Cardiac septum (tissue), 1 donor: ENCODE data around the gene PARVA. TPM values are rescaled to one million over a fixed set of nuclear protein-coding genes. Genes with fewer than 3 reads are reported as not detected.

Source experiments
- DNase-seq: peaks from one replicate; pipeline ENCODE4 v3.0.0-alpha.2; 2020; ENCODE audit warnings: low spot score
- intact Hi-C: fragments of 100-400 bp; cut with DNase I; formaldehyde crosslinking; loops from one replicate; pipeline ENCODE4 v1.14.0; 2022
- total RNA-seq: library from RNA; stranded (reverse); fragmentation: NEBNext Ultra II Directional; extraction: Animal tissue kit (Norgen Biotek cat#: 25700); gene quantifications from one replicate; pipeline ENCODE4 v1.2.1, GENCODE V29; 2021
- donor health status: DM: no; HTN: no; CAD: no.

The PARVA gene
- total RNA-seq, 1 donor from 2014 or later = 70.5 TPM

DNA sequence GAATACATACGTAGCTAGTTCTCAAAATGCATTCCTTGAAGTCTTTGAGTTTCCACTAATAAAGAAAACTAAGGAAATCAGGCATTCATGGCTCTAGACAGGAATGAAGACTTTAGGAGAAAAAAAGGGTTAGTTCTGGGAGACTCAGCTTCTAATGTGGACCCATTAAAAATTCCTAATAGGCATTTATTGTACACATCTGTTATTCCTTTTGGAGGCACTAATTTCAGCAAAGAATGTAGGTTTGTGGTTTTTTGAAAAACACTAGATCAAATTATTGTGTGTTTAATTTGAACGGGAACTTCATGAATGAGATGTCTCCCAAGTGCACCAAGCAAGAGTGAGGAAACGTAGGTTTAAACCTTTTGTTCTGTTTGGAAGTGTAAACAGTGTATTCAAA lies 42.7 kb downstream of the PARVA start:
- DNase-seq = no peak
- intact Hi-C loops = no loop called here

DNA sequence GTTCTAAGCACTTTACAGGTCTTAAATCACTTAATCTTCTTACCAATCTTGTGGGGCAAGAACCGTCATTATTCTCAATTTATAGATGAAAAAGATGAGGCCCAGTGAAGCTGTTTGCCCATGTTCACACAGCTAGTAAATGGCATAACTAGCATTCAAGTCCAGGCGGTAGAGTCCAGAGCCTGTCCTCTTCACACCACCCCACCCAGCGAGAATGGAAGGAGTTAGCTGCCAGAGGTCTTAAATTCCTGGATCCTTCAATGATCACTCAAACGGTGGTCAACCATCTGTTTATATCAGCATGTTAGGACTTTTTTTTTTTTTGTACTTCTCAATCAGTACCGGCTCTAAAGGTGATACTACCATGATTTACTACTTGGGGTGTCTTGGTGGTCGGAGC lies 43.3 kb downstream of the PARVA start:
- intact Hi-C loops = no loop called here
- DNase-seq = no peak

DNA sequence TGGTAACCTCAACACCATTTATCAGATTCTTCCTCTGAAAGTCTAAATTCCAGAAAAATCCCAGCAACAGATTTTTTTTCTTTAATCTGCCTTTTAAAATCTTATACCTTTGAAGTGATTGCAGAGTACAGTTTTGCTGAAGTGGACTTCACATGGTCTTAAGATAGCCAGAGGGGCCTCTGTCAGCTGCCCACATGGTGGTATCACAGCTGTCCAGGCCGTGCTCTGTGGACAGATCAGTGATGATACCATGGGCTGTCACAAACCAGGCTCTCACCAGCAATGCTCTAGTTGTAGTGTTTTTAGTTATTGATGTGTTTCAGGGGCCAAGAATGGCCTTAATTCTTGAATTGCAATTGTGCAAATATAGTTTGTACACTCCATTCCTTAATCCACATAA lies 44.0 kb downstream of the PARVA start:
- intact Hi-C loops = no loop called here
- no peak for DNase-seq

DNA sequence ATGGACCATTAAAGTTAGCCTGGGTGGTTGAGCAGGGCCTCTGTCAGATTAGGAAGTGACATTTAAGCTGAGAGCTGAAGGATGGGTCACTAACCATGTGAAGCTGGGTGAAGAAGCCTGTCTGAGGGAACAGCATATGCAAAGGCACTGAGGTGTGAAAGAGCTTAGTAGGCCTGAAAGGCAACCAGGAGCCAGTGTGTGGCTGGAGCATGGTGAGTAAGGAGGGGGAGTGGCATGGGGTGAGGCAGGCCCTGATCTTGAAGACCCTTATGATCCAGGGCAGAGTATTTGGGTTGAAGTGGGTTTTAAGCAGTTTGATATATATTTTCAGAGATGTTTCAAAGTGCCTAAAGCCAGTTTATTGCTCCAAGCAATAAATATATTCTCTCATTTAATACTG lies 48.8 kb downstream of the PARVA start:
- DNase-seq = no peak
- intact Hi-C loops = no loop called here

DNA sequence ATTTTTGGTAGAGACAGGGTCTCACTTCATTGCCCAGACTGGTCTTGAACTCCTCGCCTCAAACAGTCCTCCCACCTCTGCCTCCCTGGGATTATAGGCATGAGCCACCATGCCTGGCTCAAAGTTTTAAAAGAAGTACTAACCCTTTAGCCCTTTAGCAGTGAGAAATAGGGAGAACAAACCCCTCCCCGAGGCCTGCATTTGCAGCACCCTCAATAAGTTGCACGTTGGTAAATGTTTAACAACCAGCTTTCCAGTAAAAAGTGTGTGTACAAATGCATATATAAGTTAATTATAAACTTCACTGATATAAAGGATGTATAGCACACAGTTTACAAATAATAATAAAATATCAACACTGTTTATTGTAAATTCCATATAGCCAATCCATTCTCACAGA lies 51.8 kb downstream of the PARVA start:
- DNase-seq = no peak
- intact Hi-C loops = no loop called here

DNA sequence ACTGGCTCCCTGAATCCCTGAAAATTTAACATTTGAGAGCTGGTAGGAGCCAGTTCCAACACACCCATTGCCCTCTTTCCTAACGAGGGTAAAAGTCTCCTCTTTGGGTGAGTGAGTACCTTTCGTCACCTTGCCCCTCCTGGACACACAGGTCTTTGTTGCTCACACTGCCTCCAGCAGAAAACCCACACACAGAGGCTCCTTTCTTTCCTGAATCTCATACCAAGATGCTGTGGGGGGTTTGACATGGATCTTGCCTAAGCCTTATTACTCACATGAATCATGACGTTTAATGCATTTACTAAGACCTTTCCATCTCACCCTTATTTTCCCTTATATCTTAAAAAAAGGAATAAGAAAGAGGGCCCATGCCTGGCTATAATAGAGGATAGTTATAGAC lies 53.0 kb downstream of the PARVA start:
- no peak for DNase-seq
- intact Hi-C loops = no loop called here

DNA sequence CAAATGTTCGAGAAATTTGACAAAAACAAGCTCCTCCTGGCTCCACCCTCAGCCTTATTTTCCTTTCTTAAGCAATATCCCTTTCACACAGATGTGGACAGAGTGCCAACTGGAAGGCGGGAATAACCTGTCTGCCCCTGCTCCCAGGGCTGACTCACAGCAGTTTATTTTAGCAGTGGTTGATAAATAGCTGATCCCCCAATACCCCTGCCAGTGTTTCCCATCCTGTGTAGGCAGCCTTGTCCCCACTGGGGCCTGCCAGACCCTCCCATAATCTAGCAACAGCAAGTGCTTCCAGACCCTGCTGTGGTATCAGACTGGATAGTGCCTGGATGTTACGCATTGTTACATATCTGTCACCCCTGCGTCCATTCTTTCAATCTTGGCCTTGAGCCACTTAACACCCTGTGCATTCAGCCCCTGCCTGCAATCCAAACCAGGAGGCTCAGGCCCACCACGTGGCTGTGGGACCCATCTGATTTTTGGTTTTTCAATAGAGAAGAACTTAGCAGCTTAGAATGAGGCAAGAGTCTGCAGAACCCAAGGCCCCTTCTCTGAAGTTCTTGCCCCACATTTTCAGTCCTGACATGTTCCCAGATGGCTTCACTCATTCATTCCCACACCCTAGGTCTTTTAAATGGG lies 53.7 kb downstream of the PARVA start:
- intact Hi-C loops = no loop called here
- no peak for DNase-seq

DNA sequence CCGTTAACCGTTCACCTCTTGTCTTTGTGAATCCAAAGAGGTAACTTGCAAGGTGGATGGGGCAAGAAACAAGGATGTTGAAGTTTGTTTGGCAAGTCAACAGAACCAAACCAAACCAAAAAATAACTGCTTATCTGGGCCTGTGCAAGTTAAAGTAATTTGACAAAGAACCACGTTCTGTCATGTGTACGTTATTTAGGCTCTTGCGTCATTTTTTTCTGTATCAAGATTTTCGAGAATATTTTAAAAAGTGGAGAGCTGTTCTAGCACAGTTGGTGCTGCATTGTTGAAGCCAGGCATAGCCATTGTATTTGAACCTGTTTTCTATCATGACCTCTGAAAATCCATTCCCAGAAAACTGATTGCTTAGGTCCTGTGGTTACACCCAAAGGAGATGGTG lies 55.1 kb downstream of the PARVA start:
- DNase-seq = no peak
- intact Hi-C loops = no loop called here

DNA sequence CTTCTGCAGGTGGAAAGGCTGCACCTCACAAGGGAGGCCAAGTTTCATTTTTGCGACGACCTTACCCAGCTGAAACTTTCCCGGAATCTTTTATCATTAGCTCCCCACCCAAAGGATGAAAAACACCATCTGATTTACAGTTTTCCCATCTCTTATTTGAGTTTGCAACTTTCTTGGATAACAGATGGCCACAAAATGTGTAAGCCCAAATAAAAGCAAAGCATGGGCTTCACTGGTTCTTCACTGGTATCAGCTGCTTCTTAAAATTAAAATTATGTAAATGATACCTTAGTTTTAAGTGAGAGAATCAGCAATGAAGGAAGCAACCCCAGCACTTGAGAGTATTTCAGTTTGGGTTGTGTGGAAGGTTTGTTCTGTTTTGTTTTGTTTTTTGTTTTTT lies 55.8 kb downstream of the PARVA start:
- DNase-seq = no peak
- intact Hi-C loops = no loop called here

DNA sequence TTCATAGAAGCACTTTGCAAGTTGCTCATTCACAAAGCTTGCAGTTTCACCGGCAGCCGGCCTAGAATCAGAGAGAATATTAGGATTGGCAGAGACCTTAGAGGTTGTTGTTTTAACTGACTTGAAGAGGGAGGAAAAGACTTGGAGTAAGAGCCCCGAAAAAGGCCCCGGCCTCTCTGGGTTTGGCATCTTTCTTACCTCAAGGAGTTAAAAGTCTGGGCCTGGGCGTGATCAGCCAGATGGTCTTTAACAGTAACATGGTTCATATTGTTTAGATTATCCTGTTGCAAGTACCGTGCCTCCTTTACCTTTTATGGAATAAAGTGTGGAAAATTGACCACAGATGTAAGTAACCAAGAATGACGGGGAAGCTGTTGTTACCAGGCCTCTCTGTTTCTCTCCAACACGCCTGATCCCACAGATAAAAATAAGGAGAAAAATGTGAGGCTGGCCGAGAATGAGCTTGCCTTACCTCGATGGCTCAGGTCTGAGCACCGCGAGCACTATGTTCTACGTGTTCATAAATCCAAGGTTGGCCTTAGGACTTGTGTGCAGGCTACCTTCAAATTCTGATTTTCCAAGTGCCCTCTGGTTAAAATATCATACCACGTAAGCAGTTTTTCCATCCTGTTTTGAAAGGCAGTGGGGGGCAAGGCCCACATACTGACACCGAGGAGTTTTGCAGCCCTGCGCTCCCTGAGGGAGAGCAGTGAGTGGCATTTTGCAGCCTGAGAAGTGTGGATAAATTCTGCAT lies 56.4 kb downstream of the PARVA start:
- no peak for DNase-seq
- intact Hi-C loops = no loop called here

DNA sequence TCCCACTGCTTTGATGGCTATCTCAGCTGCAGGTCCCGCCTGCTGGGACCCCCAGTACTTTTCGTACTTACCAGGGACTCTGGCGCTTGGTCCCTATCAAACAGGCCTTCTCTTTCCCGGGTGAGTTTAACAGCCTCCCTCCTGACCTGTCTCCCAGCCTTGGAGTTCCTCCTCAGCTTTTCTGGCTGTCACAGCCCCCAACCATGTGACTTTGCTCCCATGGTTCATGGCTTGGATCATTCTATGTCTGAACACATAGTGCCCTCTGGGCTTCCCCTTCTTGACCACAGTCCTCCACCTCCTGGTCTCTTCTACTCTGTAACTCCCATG lies 56.9 kb downstream of the PARVA start:
- intact Hi-C loops = no loop called here
- DNase-seq = no peak

DNA sequence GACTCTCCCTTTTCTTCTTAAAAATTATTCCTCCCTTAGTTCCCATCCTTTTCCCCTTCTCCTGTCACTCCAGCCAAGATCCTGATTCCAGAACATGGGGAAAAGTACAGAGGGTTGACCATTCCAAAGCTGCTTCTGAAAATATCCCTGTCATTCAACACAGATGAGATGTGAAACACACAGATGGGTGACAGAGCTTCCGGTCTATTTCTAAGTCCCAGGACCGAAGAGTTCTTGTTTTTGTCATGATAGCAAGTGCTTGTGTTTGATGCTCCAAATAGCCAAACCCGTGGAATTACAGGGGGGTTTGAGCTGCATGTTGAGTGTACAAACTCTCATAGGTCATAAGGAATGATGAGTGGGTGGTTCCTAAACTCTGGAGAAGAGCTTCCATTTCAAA lies 57.9 kb downstream of the PARVA start:
- DNase-seq = no peak
- intact Hi-C loops = no loop called here

DNA sequence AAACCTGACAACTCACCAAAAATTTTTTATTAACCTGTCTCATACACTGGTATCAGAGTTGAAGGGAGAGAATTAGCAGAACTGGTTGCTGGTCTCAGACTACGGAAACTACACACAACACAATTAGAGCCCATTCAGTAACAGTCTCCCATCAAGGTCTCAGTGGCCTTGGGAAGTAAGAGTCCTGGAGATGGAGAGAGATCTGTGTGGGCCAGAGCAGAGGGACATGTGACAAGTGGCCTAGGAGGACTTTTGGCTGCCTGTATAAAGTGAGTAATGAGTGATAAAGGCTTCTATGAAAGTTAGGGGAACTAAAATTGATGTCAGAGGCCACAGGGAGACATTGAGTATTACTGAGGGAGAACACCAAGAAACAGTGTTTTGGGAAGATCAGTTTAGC lies 58.9 kb downstream of the PARVA start:
- no peak for DNase-seq
- intact Hi-C loops = no loop called here

DNA sequence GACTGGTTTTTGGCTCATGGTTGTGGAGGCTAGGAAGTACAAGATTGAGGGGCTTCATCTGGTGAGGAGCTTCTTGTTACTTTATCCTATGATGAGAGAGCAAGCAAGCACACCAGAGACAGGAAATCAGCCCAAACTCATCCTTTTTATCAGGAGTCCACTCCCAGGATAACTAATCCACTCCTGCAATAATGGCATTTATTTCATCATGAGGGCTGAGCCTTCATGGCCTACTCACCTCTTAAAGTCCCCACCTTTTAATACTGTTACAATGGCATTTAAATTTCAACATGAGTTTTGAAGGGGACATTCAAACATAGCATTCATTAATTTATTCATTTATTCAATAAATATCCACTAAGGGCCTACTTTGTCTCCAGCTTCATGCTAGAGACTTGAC lies 60.9 kb downstream of the PARVA start:
- intact Hi-C loops = no loop called here
- no peak for DNase-seq

DNA sequence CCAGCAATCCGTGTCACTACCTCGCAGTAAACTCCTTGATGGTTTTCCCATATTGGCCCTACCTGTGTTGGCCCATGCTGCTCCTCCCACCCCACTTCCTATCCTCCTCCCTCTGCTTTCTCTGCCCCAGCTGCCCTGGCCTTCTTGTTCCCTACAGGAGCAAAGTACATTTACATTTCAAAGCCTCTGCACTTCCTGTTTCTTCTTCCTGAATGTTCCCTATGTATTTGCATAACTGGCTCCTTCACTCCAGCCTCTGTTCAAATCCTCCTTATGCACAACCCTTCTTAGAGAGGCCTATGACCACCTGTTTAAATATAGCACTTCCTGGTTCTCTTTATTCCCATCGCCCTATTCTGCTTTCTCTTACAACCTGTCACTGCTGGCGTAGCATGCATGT lies 62.2 kb downstream of the PARVA start:
- intact Hi-C loops = no loop called here
- no peak for DNase-seq

DNA sequence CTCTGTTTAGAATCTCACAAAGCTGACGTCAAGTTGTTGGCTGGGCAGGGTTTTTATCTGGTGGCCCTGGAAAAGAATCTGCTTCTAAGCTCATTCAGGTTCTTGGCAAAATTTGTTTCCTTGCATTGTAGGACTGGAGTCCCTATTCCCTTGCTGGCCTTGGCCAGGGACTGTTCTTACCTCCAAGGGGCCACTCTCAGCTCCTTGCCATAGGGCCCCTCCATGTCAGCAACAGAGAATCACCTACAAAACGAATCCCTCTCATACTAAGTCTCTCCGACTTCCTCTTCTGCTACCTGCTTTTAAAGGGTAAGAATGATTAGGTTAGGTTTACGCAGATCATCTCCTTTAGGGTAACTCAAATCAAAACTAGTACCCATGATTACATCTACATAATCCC lies 63.2 kb downstream of the PARVA start:
- intact Hi-C loops = no loop called here
- no peak for DNase-seq

DNA sequence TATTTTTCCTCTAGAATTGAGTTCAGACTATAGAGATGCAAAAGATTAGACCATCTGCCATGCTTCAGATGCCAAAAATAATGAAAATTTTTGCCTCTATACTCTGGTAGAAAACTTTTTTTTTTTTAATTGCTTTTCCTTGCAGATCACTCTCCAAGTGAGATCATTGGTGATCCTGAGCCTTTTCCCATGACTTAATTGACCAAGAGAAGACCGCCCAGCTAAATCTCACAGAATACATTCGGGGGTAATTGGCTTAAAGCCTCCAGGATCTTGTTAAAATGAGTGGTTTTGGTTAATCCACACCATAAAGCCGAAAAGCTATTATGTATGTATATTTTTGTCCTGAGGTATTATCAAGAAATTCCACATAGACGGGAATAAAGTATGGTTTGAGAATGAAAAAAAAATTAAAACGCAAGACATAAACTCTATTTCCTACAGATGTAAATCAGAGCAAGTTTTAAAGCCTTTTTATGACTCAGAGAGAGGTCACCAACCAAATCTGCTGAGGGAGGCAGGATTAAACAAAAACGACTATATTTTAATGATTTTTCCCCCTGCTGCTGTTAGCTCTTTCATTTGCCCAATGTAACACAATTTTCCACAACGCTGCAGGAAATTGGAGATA lies 64.0 kb downstream of the PARVA start:
- intact Hi-C loops = no loop called here

DNA sequence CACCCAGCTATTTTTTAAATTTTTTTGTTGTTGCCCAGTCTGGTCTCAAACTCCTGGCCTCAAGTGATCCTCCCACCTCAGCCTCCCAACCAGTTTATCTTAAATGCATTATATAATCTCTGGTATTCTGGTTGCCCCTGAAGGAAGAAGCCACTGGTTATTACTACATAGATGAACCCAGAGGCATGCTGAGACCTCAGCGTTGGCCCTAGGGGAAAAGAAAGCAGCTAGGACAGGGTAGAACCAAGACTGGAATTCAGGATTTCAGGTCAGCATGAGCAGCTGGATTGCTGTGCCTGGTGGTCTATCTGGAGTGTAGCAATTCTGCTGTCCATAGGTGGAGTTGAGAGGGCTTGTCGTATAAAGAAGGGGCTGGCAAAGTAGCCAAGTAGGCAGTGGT lies 67.2 kb downstream of the PARVA start:
- DNase-seq = no peak
- intact Hi-C loops = no loop called here

More for the DNA sequence above, 64.0 kb downstream of the PARVA start:
- no peak for DNase-seq

DNA sequence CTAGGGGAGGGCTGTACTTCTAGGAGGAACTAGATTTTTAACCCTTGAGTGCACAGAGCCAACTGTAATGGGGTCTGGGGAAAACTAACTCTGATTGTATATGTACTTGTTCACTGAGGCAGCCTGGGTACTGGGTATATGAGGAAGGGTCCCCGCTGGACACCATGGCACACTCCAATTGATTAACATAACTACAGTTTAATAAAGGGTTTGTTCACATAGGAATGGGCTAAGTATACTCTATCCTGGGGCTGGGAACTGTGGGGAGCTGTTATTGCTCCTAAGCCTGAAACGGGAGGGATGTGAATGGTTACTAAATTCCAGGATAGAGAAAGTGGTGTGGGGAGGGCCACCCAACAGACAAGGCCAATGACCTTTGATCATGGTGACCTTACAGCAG lies 67.6 kb downstream of the PARVA start:
- intact Hi-C loops = no loop called here

DNA sequence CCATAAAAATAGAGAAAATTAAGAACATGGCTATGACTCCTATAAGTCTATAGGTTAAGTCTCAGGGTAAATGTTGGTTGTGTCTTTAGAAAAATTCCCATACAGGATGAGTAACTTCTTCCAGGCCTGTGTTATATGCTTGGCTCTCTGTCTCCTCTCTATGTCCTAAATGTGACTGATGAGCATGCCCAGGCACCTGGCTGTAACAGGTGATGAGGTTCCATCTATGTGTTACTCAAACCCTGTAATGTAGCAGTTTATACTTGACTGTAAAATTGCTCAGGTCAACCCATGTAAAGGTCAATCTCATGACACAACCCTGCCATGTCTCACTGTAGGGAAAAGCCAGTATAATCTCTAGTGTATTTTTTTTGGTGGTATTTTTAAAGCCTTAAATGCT lies 69.5 kb downstream of the PARVA start:
- intact Hi-C loops = no loop called here

More for the DNA sequence above, 67.6 kb downstream of the PARVA start:
- DNase-seq = no peak

More for the DNA sequence above, 69.5 kb downstream of the PARVA start:
- no peak for DNase-seq
